NB4 (cell line): ENCODE measurements around the gene ATP6V1F.

Experiments
- MYC ChIP-seq: IDR thresholded peaks from 2 replicates; pipeline ENCODE4 v1.6.1; 2011; ENCODE audit warnings: low read depth, low read length
- POLR2A ChIP-seq: IDR thresholded peaks from 2 replicates; pipeline ENCODE4 v1.6.1; 2011; ENCODE audit warnings: mild to moderate bottlenecking; ENCODE audit not compliant: insufficient read length; ENCODE audit errors: extremely low read depth
- TF ChIP-seq, protein P1 (sequence below): IDR thresholded peaks from one replicate; pipeline ENCODE4 v1.5.1; 2012; ENCODE audit warnings: low read depth, low read length
- TF ChIP-seq, protein P2 (sequence below): IDR thresholded peaks from 2 replicates; pipeline ENCODE4 v1.6.1; 2011; ENCODE audit warnings: low read depth, low read length

DNA sequence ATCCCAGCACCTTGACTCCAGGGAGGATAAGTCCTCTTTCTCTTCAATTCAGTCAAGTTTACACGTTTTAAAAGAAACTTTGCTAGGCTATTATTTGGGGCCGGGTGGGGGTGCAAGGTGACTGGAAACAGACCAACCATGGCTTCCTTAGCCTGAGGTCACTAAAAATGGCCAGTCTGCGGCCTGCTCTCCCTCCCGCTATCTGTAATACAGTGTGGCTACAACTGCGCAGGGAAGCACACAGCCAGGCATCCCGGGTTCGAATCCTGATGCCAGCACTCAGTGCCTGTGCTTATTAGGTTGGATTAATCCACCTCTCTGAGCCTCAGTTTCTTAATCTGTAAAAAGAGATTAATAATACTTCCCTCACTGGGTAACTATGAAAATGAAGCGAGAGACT lies 19.5 kb downstream of the ATP6V1F start:
- TF ChIP-seq POLR2A = no peak
- TF ChIP-seq, protein P1, sequence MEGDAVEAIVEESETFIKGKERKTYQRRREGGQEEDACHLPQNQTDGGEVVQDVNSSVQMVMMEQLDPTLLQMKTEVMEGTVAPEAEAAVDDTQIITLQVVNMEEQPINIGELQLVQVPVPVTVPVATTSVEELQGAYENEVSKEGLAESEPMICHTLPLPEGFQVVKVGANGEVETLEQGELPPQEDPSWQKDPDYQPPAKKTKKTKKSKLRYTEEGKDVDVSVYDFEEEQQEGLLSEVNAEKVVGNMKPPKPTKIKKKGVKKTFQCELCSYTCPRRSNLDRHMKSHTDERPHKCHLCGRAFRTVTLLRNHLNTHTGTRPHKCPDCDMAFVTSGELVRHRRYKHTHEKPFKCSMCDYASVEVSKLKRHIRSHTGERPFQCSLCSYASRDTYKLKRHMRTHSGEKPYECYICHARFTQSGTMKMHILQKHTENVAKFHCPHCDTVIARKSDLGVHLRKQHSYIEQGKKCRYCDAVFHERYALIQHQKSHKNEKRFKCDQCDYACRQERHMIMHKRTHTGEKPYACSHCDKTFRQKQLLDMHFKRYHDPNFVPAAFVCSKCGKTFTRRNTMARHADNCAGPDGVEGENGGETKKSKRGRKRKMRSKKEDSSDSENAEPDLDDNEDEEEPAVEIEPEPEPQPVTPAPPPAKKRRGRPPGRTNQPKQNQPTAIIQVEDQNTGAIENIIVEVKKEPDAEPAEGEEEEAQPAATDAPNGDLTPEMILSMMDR = no peak
- TF ChIP-seq, protein P2, sequence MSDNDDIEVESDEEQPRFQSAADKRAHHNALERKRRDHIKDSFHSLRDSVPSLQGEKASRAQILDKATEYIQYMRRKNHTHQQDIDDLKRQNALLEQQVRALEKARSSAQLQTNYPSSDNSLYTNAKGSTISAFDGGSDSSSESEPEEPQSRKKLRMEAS = no peak
- no peak for TF ChIP-seq MYC
